Keratinocyte (primary cell): ENCODE results near the gene IL15RA. TPM values are rescaled to one million over a fixed set of nuclear protein-coding genes. Genes with fewer than 3 reads are reported as not detected.

Experiments used
- DNase-seq: peaks from one replicate; pipeline ENCODE4 v3.0.0-alpha.2; 2011; ENCODE audit warnings: low read depth, missing footprints, low spot score
- FAIRE-seq: peaks from 2 replicates; lab custom pipeline; 2011; peaks lifted over from hg19 to GRCh38; lab: Jason Lieb, UNC
- H2AFZ ChIP-seq: 2 replicates; pipeline ENCODE4 v1.6.0; 2012; ENCODE audit warnings: low read length, control low read depth, inconsistent platforms; ENCODE audit not compliant: control insufficient read depth
- H3K27ac ChIP-seq: 2 replicates; pipeline ENCODE4 v1.5.1; 2011; ENCODE audit warnings: low read length; ENCODE audit not compliant: control insufficient read depth, insufficient read depth
- H3K27me3 ChIP-seq: 3 replicates; pipeline ENCODE4 v1.6.0; 2011; ENCODE audit warnings: low read length; ENCODE audit not compliant: control insufficient read depth, insufficient read depth; ENCODE audit errors: extremely low read depth
- H3K36me3 ChIP-seq, 2 experiments: 2 replicates in 1 of 2; 3 replicates in 1 of 2; pipeline ENCODE4 v1.5.1; 2011; ENCODE audit warnings: low read length in 2 of 2, mild to moderate bottlenecking in 1 of 2; ENCODE audit not compliant: control insufficient read depth in 2 of 2, insufficient read depth in 2 of 2; ENCODE audit errors: extremely low read depth in 1 of 2
- H3K4me1 ChIP-seq: 3 replicates; pipeline ENCODE4 v1.5.1; 2011; ENCODE audit warnings: low read length; ENCODE audit not compliant: control insufficient read depth, insufficient read depth; ENCODE audit errors: extremely low read depth
- H3K4me2 ChIP-seq: 3 replicates; pipeline ENCODE4 v1.6.0; 2011; ENCODE audit warnings: low read depth, low read length; ENCODE audit not compliant: control insufficient read depth, insufficient read depth; ENCODE audit errors: extremely low read depth
- H3K4me3 ChIP-seq, 3 experiments: fragments of 200-600 bp in 1 of 3; sonication (generic) in 1 of 3; 2 replicates in 2 of 3; 3 replicates in 1 of 3; pipeline ENCODE4 v1.5.1; 2011 to 2016; ENCODE audit warnings: low read length in 3 of 3, mild to moderate bottlenecking in 3 of 3, control low read depth in 2 of 3, inconsistent platforms in 1 of 3, low read depth in 1 of 3, mixed read lengths in 1 of 3, mixed run types in 1 of 3, moderate library complexity in 1 of 3; ENCODE audit not compliant: control insufficient read depth in 2 of 3, insufficient read depth in 2 of 3; ENCODE audit errors: extremely low read depth in 1 of 3
- H3K79me2 ChIP-seq: 2 replicates; pipeline ENCODE4 v1.6.0; 2012; ENCODE audit warnings: low read length; ENCODE audit not compliant: control insufficient read depth, insufficient read depth
- H3K9ac ChIP-seq: 3 replicates; pipeline ENCODE4 v1.6.0; 2011; ENCODE audit warnings: low read length; ENCODE audit not compliant: control insufficient read depth, insufficient read depth; ENCODE audit errors: extremely low read depth
- H3K9me1 ChIP-seq: 3 replicates; pipeline ENCODE4 v1.6.0; 2011; ENCODE audit warnings: low read length; ENCODE audit not compliant: control insufficient read depth, insufficient read depth; ENCODE audit errors: extremely low read depth
- H3K9me3 ChIP-seq: 2 replicates; pipeline ENCODE4 v1.5.1; 2012; ENCODE audit warnings: low read depth, low read length; ENCODE audit not compliant: control insufficient read depth
- H4K20me1 ChIP-seq: 3 replicates; pipeline ENCODE4 v1.6.0; 2011; ENCODE audit warnings: low read length; ENCODE audit not compliant: control insufficient read depth, insufficient read depth; ENCODE audit errors: extremely low read depth
- EZH2 ChIP-seq: IDR thresholded peaks from one replicate; pipeline ENCODE4 v1.6.1; 2012; ENCODE audit warnings: inconsistent platforms, mild to moderate bottlenecking, low read length, moderate library complexity
- dilution Hi-C: fragments of 300-500 bp; cut with MboI; formaldehyde crosslinking; loops from one replicate; pipeline ENCODE4 v1.7.0; 2020; ENCODE audit warnings: low sequenced_read_pairs; ENCODE audit not compliant: extremely low pct_ligation_motif_present
- polyA plus RNA-seq, 5 experiments: library from polyadenylated mRNA; depleted of rRNA in 3 of 5; stranded (reverse) in 3 of 5; stranded (forward) in 1 of 5; unstranded in 1 of 5; fragments of >200 nt; gene quantifications; 1 replicate in 1 of 5; 2 replicates in 3 of 5; 3 replicates in 1 of 5; pipeline versions ENCODE4 v1.2.1 to v1.2.3, GENCODE V29; 2011 to 2012; ENCODE audit warnings: missing spikeins in 2 of 5, low read depth in 1 of 5, low replicate concordance in 1 of 5
- TF ChIP-seq, protein P1 (sequence below), 3 experiments: IDR thresholded peaks in 1 of 3; conservative IDR thresholded peaks in 1 of 3; optimal IDR thresholded peaks in 1 of 3; 2 replicates in 2 of 3; 3 replicates in 1 of 3; pipeline versions ENCODE3 to v1.5.1; 2011; ENCODE audit warnings: low read length in 3 of 3, mild to moderate bottlenecking in 3 of 3, moderate library complexity in 2 of 3, control low read depth in 1 of 3, inconsistent platforms in 1 of 3; ENCODE audit not compliant: insufficient read depth in 2 of 3; ENCODE audit errors: extremely low read depth in 1 of 3

IL15RA gene
- polyA plus RNA-seq, 1 donor (not counting 4 experiments of a cell fraction or from before 2014, with no cell fraction given), result 3.8 TPM

DNA sequence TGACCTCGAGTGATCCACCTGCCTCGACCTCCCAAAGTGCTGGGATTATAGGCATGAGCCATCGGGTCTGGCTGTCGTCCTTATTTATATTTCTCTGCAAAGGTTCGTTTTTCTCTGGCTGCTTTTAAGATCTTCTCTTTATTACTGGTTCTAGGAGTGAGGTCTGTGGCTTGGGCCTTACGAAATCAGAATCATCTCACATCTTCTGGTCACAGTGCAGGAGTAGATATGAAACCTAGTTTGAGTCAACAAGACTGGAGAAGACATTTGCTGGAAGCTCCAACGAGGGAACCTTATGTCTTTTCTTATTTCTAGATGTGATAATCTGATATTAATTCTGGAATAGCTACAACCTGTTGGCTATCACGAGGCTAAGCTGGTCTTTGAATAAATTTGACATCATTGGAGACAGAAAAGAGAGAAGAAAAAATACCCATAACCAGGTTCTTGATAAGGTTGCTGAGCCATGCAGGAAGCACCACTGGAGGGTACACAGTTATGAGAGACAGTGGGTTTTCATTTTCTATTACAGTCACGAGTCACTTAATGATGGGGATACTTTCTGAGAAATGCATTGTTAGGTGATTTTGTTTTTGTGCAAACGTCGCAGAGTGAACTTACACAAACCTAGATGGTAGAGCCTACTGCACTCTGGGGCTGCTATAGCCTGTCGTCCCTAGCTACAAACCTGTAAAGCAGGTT lies 25.6 kb upstream of the IL15RA start:
- Histone ChIP-seq H3K9me1 (no peaks in the 10 kb centered on the region), H3K9ac (no peak overlapping the region), H3K27ac (no peak overlapping the region), H3K4me1 (no peaks in the 10 kb centered on the region), H4K20me1 (no peaks in the 10 kb centered on the region), H3K27me3 (peaks cover 22% of the 10 kb centered on the region), H3K79me2 (no peaks in the 10 kb centered on the region), H3K4me2 (no peak overlapping the region), H3K9me3 (no peaks in the 10 kb centered on the region), H3K4me3 (no peak overlapping the region), H2AFZ (no peak overlapping the region), H3K36me3 (no peaks in the 10 kb centered on the region)
- DNase-seq, result no peak
- no peak for TF ChIP-seq EZH2
- TF ChIP-seq, protein P1, sequence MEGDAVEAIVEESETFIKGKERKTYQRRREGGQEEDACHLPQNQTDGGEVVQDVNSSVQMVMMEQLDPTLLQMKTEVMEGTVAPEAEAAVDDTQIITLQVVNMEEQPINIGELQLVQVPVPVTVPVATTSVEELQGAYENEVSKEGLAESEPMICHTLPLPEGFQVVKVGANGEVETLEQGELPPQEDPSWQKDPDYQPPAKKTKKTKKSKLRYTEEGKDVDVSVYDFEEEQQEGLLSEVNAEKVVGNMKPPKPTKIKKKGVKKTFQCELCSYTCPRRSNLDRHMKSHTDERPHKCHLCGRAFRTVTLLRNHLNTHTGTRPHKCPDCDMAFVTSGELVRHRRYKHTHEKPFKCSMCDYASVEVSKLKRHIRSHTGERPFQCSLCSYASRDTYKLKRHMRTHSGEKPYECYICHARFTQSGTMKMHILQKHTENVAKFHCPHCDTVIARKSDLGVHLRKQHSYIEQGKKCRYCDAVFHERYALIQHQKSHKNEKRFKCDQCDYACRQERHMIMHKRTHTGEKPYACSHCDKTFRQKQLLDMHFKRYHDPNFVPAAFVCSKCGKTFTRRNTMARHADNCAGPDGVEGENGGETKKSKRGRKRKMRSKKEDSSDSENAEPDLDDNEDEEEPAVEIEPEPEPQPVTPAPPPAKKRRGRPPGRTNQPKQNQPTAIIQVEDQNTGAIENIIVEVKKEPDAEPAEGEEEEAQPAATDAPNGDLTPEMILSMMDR (optimal IDR thresholded peaks at IDR 0.05 in 1 of 3, IDR thresholded peaks at IDR 0.05 in 1 of 3, conservative IDR thresholded peaks at IDR 0.05 in 1 of 3; ENCODE audit: extremely low read depth in 1 of 3, insufficient read depth in 2 of 3, low read length in 3 of 3), result no peak
- no peak for FAIRE-seq
- dilution Hi-C loops, result no loop called here

DNA sequence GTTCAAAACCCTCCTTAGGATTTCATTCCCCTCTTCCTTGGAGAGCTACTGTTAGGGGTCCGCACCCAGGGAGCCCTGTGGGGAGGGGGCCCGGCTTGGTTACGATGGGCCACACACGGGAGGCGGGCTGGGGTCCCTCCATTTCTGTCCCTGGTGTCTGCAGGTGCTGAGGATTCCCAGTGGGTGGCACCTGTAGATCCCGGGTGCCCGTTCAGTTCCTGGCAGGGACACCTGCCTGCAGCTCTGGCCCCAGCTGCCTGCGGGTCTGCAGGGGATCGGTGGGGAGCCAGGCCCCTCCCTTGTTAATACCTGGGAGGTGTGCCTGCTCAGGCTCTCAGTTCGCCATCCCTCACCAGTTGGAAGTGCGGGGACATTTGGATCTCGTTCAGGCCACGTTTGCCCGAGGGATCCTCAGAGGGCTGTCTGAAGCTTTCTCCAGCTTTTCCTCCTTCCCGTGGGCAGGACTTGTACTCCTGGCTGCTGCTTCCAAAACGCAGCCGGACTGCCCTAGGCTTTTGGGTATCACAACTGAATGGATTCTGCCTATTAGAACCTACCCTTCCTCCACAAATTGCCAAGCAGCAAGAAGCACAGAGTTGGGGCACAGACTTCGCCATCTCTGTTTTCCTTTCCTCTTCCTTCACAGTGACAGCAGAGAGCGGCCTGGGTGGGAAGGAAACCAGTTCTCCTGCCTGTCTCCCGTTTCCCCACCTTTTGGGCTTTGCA lies 22.3 kb upstream of the IL15RA start:
- FAIRE-seq (no peak), DNase-seq (no peak)
- H3K4me2 ChIP-seq, result peak overlapping the region; percentile 9
- no peaks in the 10 kb centered on the region for H3K79me2 ChIP-seq
- no peaks in the 10 kb centered on the region for H3K36me3 ChIP-seq
- H3K9ac ChIP-seq, result no peak overlapping the region
- no peaks in the 10 kb centered on the region for H3K9me3 ChIP-seq
- no peak overlapping the region for H3K4me3 ChIP-seq
- dilution Hi-C loops, result no loop called here
- TF ChIP-seq, protein P1 (optimal IDR thresholded peaks at IDR 0.05 in 1 of 3, IDR thresholded peaks at IDR 0.05 in 1 of 3, conservative IDR thresholded peaks at IDR 0.05 in 1 of 3; ENCODE audit: extremely low read depth in 1 of 3, insufficient read depth in 2 of 3, low read length in 3 of 3), result no peak
- TF ChIP-seq EZH2, result peak; percentile 46
- H4K20me1 ChIP-seq, result no peaks in the 10 kb centered on the region
- no peaks in the 10 kb centered on the region for H3K9me1 ChIP-seq
- H2AFZ ChIP-seq, result peak overlapping the region; percentile 20
- H3K4me1 ChIP-seq, result no peaks in the 10 kb centered on the region
- H3K27me3 ChIP-seq, result peaks cover 19% of the 10 kb centered on the region
- H3K27ac ChIP-seq, result no peak overlapping the region
